Measurements from ENCODE around the gene IZUMO1.
"Not testable (repeated sequence)": the region's sequence is repeated elsewhere in the genome, so short reads cannot be mapped to it uniquely, and the experiment has no call there.

Gene IZUMO1

GRCh38 chr19:48746738-48747575, at the start of gene IZUMO1:
TSS of gene IZUMO1 (minus strand) at chr19:48746909. CDS start at chr19:48745859, 1,050 bp downstream.
- DNase-seq, result no peak

- DNase-seq, result no peak
These were observed 49.0 kb upstream of the IZUMO1 start for GRCh38 chr19:48795685-48796070.

- peak; percentile 85 for DNase-seq
These were observed 48.5 kb upstream of the IZUMO1 start for GRCh38 chr19:48795055-48795684.

GRCh38 chr19:48794291-48794690, 47.6 kb upstream of the IZUMO1 start:
- no peak for DNase-seq

GRCh38 chr19:48793271-48793670, 46.6 kb upstream of the IZUMO1 start:
- no peak for DNase-seq

- DNase-seq, result not testable (repeated sequence)
These were observed 40.6 kb upstream of the IZUMO1 start for GRCh38 chr19:48787331-48787730.

GRCh38 chr19:48786422-48786821, 39.7 kb upstream of the IZUMO1 start:
- not testable (repeated sequence) for DNase-seq

- no peak for DNase-seq
These were observed 37.8 kb upstream of the IZUMO1 start for GRCh38 chr19:48784527-48784926.

- no peak for DNase-seq
These were observed 34.1 kb upstream of the IZUMO1 start for GRCh38 chr19:48780631-48781391.

GRCh38 chr19:48779636-48780035, 32.9 kb upstream of the IZUMO1 start:
- no peak for DNase-seq

- DNase-seq, result no peak
These were observed 31.0 kb upstream of the IZUMO1 start for GRCh38 chr19:48777720-48778119.

GRCh38 chr19:48777139-48777538, 30.4 kb upstream of the IZUMO1 start:
- no peak for DNase-seq

- DNase-seq, result no peak
These were observed 25.8 kb upstream of the IZUMO1 start for GRCh38 chr19:48772503-48772953.

- DNase-seq, result no peak
These were observed 24.2 kb upstream of the IZUMO1 start for GRCh38 chr19:48770734-48771472.

- DNase-seq, result no peak
These were observed 23.6 kb upstream of the IZUMO1 start for GRCh38 chr19:48770266-48770665.

GRCh38 chr19:48768994-48769713, 22.4 kb upstream of the IZUMO1 start:
- DNase-seq, result no peak

- not testable (repeated sequence) for DNase-seq
These were observed 21.6 kb upstream of the IZUMO1 start for GRCh38 chr19:48768171-48768753.

GRCh38 chr19:48765816-48766215, 19.1 kb upstream of the IZUMO1 start:
- DNase-seq, result not testable (repeated sequence)

- no peak for DNase-seq
These were observed 13.9 kb upstream of the IZUMO1 start for GRCh38 chr19:48760504-48761205.

GRCh38 chr19:48757741-48758144, 11.0 kb upstream of the IZUMO1 start:
- no peak for DNase-seq

GRCh38 chr19:48757089-48757675, 10.5 kb upstream of the IZUMO1 start:
- no peak for DNase-seq

All from GDM1 (cell line).